ENCODE measurements around the gene DPEP2. TPM values are rescaled to one million over a fixed set of nuclear protein-coding genes. Genes with fewer than 3 reads are reported as not detected.
A peak's percentile ranks its signal among the peaks of the same experiment; 100 is the strongest.

Gene DPEP2
- total and polyA plus RNA-seq, 2 experiments from 2014 or later, result not detected

- no peak for TF ChIP-seq ZNF462 (CRISPR knock-in tag; IDR thresholded peaks at IDR 0.05)
Measured at GRCh38 chr16:68033101-68033500, 33.8 kb upstream of the DPEP2 start (continued).

- Histone ChIP-seq H2AFZ (no peak overlapping the region), H3F3A (replicated peaks; ENCODE audit: low read depth) (no peaks in the 10 kb centered on the region), H3K4me2 (no peak overlapping the region), H3K36me3 (ENCODE audit: insufficient read depth) (no peaks in the 10 kb centered on the region), H3K27me3 (ENCODE audit: insufficient read depth) (no peaks in the 10 kb centered on the region), H3K4me3 (no peak overlapping the region), H3K27ac (ENCODE audit: low read depth) (no peak overlapping the region), H4K20me1 (replicated peaks; ENCODE audit: insufficient read depth) (no peaks in the 10 kb centered on the region; the same call in 1 of the 2 replicates), H3K4me1 (ENCODE audit: insufficient read depth) (no peaks in the 10 kb centered on the region), H3K9me2 (ENCODE audit: insufficient read depth) (no peaks in the 10 kb centered on the region), H3K79me2 (replicated peaks; ENCODE audit: insufficient read depth) (no peaks in the 10 kb centered on the region)
- Mint-ChIP-seq H3K27me3 (ENCODE audit: insufficient read depth, low read depth, poor library complexity) (no peaks in the 10 kb centered on the region), H3K4me1 (no peaks in the 10 kb centered on the region), H3K9me3 (no peaks in the 10 kb centered on the region), H3K27ac (no peak overlapping the region), H3K4me3 (no peak overlapping the region), H3K36me3 (ENCODE audit: low read depth) (peaks cover 16% of the 10 kb centered on the region)
- ATAC-seq, result no peak
- peak; percentile 8 for DNase-seq (ENCODE audit: low spot score)
- no peak for TF ChIP-seq NANOG (IDR thresholded peaks at IDR 0.05; ENCODE audit: borderline replicate concordance)
- TF ChIP-seq ETS1 (IDR thresholded peaks at IDR 0.05), result no peak
- TF ChIP-seq EZH2 (IDR thresholded peaks at IDR 0.05; ENCODE audit: low read depth, unreplicated experiment), result no peak
- TF ChIP-seq ZNF331 (CRISPR knock-in tag; IDR thresholded peaks at IDR 0.05; ENCODE audit: low read depth), result no peak
- TF ChIP-seq STAT1 (IDR thresholded peaks at IDR 0.05; ENCODE audit: unreplicated experiment), result no peak
- no peak for TF ChIP-seq POLR2AphosphoS5 (IDR thresholded peaks at IDR 0.05; ENCODE audit: low read depth)
- TF ChIP-seq EZH2phosphoT487 (IDR thresholded peaks at IDR 0.05; ENCODE audit: unreplicated experiment), result no peak
- TF ChIP-seq JUNB (IDR thresholded peaks at IDR 0.05; ENCODE audit: unreplicated experiment), result no peak
- TF ChIP-seq ZNF462 (CRISPR knock-in tag; IDR thresholded peaks at IDR 0.05), result no peak
- no peak for TF ChIP-seq CREB1 (CRISPR knock-in tag; IDR thresholded peaks at IDR 0.05; ENCODE audit: low read depth)
Measured at GRCh38 chr16:68031951-68032350, 32.7 kb upstream of the DPEP2 start.

All from GM23338 (cell line).